H1 (cell line): ENCODE measurements around the gene ELOVL6. TPM values are rescaled to one million over a fixed set of nuclear protein-coding genes. Genes with fewer than 3 reads are reported as not detected.

Experiments
- CTCF ChIA-PET: fragments of 300-600 bp; sonication (Branson Sonifier 250); formaldehyde crosslinking; loops from one replicate; lab custom pipeline; 2021; ENCODE audit not compliant: partially characterized antibody; lab: Charles Lee
- POLR2A ChIA-PET: fragments of 300-600 bp; sonication (Branson Sonifier 250); formaldehyde crosslinking; loops from one replicate; lab custom pipeline; 2021; ENCODE audit warnings: inconsistent platforms; ENCODE audit not compliant: partially characterized antibody; lab: Charles Lee
- DNase-seq, 2 experiments: peaks; one replicate each; pipeline versions ENCODE4 v3.0.0 to v3.0.0-alpha.2; 2010 to 2022; ENCODE audit warnings: low spot score in 2 of 2, low read depth in 1 of 2, mixed read lengths in 1 of 2
- FAIRE-seq: peaks from 2 replicates; lab custom pipeline; 2011; peaks lifted over from hg19 to GRCh38; lab: Jason Lieb, UNC
- H2AFZ ChIP-seq: 2 replicates; pipeline ENCODE4 v1.8.1; 2012; ENCODE audit warnings: low read length, inconsistent platforms
- H2AK5ac ChIP-seq: 2 replicates; pipeline ENCODE4 v1.6.1; 2013; ENCODE audit warnings: low read depth, low read length
- H2BK120ac ChIP-seq: replicated peaks from 2 replicates; pipeline ENCODE3; 2013; ENCODE audit warnings: low read depth, low read length, inconsistent platforms
- H2BK12ac ChIP-seq: 2 replicates; pipeline ENCODE4 v1.6.1; 2013; ENCODE audit warnings: low read depth, low read length
- H2BK15ac ChIP-seq: 2 replicates; pipeline ENCODE4 v1.6.1; 2013; ENCODE audit warnings: low read length
- H2BK20ac ChIP-seq: 2 replicates; pipeline ENCODE4 v1.6.1; 2013; ENCODE audit warnings: low read length
- H2BK5ac ChIP-seq: 2 replicates; pipeline ENCODE4 v1.6.1; 2013; ENCODE audit warnings: low read depth, low read length
- H3K14ac ChIP-seq: 2 replicates; pipeline ENCODE4 v1.6.1; 2013; ENCODE audit warnings: inconsistent platforms; ENCODE audit not compliant: insufficient read length
- H3K18ac ChIP-seq: 2 replicates; pipeline ENCODE4 v1.6.1; 2013; ENCODE audit warnings: low read length; ENCODE audit errors: extremely low read depth
- H3K23ac ChIP-seq: 2 replicates; pipeline ENCODE4 v1.6.1; 2013; ENCODE audit warnings: inconsistent platforms; ENCODE audit not compliant: insufficient read length
- H3K23me2 ChIP-seq: 2 replicates; pipeline ENCODE4 v1.6.1; 2013; ENCODE audit warnings: low read depth, low read length
- H3K27ac ChIP-seq: 2 replicates; pipeline ENCODE4 v1.6.1; 2011; ENCODE audit warnings: low read depth, low read length, inconsistent platforms
- H3K27me3 ChIP-seq, 4 experiments: replicated peaks in 1 of 4; 1 replicate in 1 of 4; 2 replicates in 3 of 4; pipeline versions ENCODE4 v1.6.1 to v1.8.1; 2011 to 2013; ENCODE audit warnings: low read length in 3 of 4, mild to moderate bottlenecking in 3 of 4, inconsistent platforms in 2 of 4, mixed read lengths in 2 of 4, moderate library complexity in 1 of 4; ENCODE audit not compliant: control insufficient read depth in 3 of 4, insufficient read depth in 3 of 4; ENCODE audit errors: extremely low read depth in 1 of 4
- H3K36me3 ChIP-seq, 4 experiments: 2 replicates each; pipeline versions ENCODE4 v1.6.1 to v1.8.1; 2011 to 2013; ENCODE audit warnings: mild to moderate bottlenecking in 4 of 4, low read length in 3 of 4, moderate library complexity in 2 of 4, control low read depth in 1 of 4, inconsistent platforms in 1 of 4; ENCODE audit not compliant: insufficient read depth in 4 of 4, control insufficient read depth in 2 of 4
- H3K4ac ChIP-seq: replicated peaks from 2 replicates; pipeline ENCODE3; 2013; ENCODE audit warnings: low read length, low read depth, mixed read lengths, inconsistent platforms; ENCODE audit not compliant: insufficient read length
- H3K4me1 ChIP-seq, 4 experiments: replicated peaks in 1 of 4; 1 replicate in 1 of 4; 2 replicates in 3 of 4; pipeline versions ENCODE4 v1.6.1 to v1.8.1; 2011 to 2013; ENCODE audit warnings: low read length in 3 of 4, inconsistent platforms in 2 of 4, mixed read lengths in 1 of 4; ENCODE audit not compliant: insufficient read depth in 4 of 4, control insufficient read depth in 3 of 4
- H3K4me2 ChIP-seq, 2 experiments: 2 replicates each; pipeline versions ENCODE4 v1.6.1 to v1.8.1; 2011 to 2013; ENCODE audit warnings: low read depth in 2 of 2, low read length in 2 of 2, control low read depth in 1 of 2, inconsistent platforms in 1 of 2, mild to moderate bottlenecking in 1 of 2; ENCODE audit not compliant: insufficient read depth in 1 of 2
- H3K4me3 ChIP-seq, 4 experiments: fragments of 200-600, 300-600 bp in 1 of 4; sonication (generic), shearing (Covaris generic), sonication (Bioruptor Twin) in 1 of 4; 2 replicates each; pipeline versions ENCODE4 v1.5.1 to v1.8.1; 2011 to 2016; ENCODE audit warnings: low read length in 4 of 4, low read depth in 3 of 4, control low read depth in 2 of 4, inconsistent platforms in 2 of 4, mild to moderate bottlenecking in 2 of 4, mixed read lengths in 1 of 4, moderate library complexity in 1 of 4; ENCODE audit not compliant: insufficient read depth in 2 of 4; ENCODE audit errors: extremely low read depth in 1 of 4
- H3K56ac ChIP-seq: replicated peaks from 2 replicates; pipeline ENCODE3; 2013; ENCODE audit warnings: low read depth, mild to moderate bottlenecking, mixed read lengths, low read length, inconsistent platforms; ENCODE audit not compliant: insufficient read length
- H3K79me1 ChIP-seq: 2 replicates; pipeline ENCODE4 v1.6.1; 2013; ENCODE audit warnings: low read depth, low read length, control low read depth
- H3K79me2 ChIP-seq, 2 experiments: 2 replicates each; pipeline versions ENCODE4 v1.6.1 to v1.8.1; 2012 to 2013; ENCODE audit warnings: low read length in 2 of 2, mild to moderate bottlenecking in 2 of 2, inconsistent platforms in 1 of 2; ENCODE audit not compliant: insufficient read depth in 2 of 2, control insufficient read depth in 1 of 2
- H3K9ac ChIP-seq, 4 experiments: replicated peaks in 1 of 4; 1 replicate in 1 of 4; 2 replicates in 3 of 4; pipeline versions ENCODE4 v1.6.1 to v1.8.1; 2011 to 2013; ENCODE audit warnings: low read depth in 3 of 4, low read length in 3 of 4, control low read depth in 2 of 4, mild to moderate bottlenecking in 2 of 4, moderate library complexity in 2 of 4, inconsistent platforms in 1 of 4; ENCODE audit errors: extremely low read depth in 1 of 4
- H3K9me3 ChIP-seq, 2 experiments: 2 replicates each; pipeline versions ENCODE4 v1.6.1 to v1.8.1; 2012 to 2013; ENCODE audit warnings: mild to moderate bottlenecking in 2 of 2, moderate library complexity in 2 of 2, control low read depth in 1 of 2, inconsistent platforms in 1 of 2, low read depth in 1 of 2, low read length in 1 of 2, mixed read lengths in 1 of 2; ENCODE audit not compliant: insufficient read depth in 2 of 2
- H4K20me1 ChIP-seq, 2 experiments: replicated peaks in 1 of 2; 2 replicates each; pipeline versions ENCODE3 to v1.8.1; 2011 to 2013; ENCODE audit warnings: inconsistent platforms in 2 of 2, low read length in 2 of 2, mild to moderate bottlenecking in 1 of 2; ENCODE audit not compliant: insufficient read depth in 2 of 2, control insufficient read depth in 1 of 2
- H4K5ac ChIP-seq: 2 replicates; pipeline ENCODE4 v1.6.1; 2013; ENCODE audit warnings: low read length, low read depth, mixed read lengths, inconsistent platforms; ENCODE audit not compliant: insufficient read length
- H4K8ac ChIP-seq: 2 replicates; pipeline ENCODE4 v1.8.0; 2013; ENCODE audit warnings: mild to moderate bottlenecking, moderate library complexity, low read length, inconsistent platforms; ENCODE audit not compliant: insufficient read depth; ENCODE audit errors: extremely low read depth
- H4K91ac ChIP-seq: replicated peaks from 2 replicates; pipeline ENCODE3; 2013; ENCODE audit warnings: low read length, mixed read lengths, inconsistent platforms; ENCODE audit not compliant: insufficient read length
- CEBPB ChIP-seq: IDR thresholded peaks from 2 replicates; pipeline ENCODE4 v1.6.1; 2012; ENCODE audit warnings: low read depth, low read length
- JUND ChIP-seq: IDR thresholded peaks from 2 replicates; pipeline ENCODE4 v1.6.1; 2011; ENCODE audit warnings: mild to moderate bottlenecking, improper control_type of control experiment, low read length
- KDM4A ChIP-seq: IDR thresholded peaks from one replicate; pipeline ENCODE4 v1.7.1; 2012; ENCODE audit warnings: low read depth, mild to moderate bottlenecking, moderate library complexity, low read length, inconsistent platforms; ENCODE audit not compliant: severe bottlenecking
- WGBS, 2 experiments: shearing (Covaris generic) in 1 of 2; methylation state at CpG; one replicate each; pipeline versions ENCODE4 v1.1.6 to v1.1.7; 2013 to 2015; ENCODE audit warnings: low lambda C conversion rate in 2 of 2, mixed read lengths in 2 of 2, inconsistent platforms in 1 of 2, low coverage in 1 of 2, missing lambda C conversion rate in 1 of 2; ENCODE audit not compliant: insufficient replicate concordance in 2 of 2, insufficient coverage in 1 of 2, insufficient read length in 1 of 2; ENCODE audit errors: extremely low coverage in 1 of 2, missing lambda C conversion rate in 1 of 2; 5-methylcytosine and 5-hydroxymethylcytosine counted together
- polyA plus RNA-seq, 7 experiments: library from polyadenylated mRNA; depleted of rRNA in 3 of 7; stranded (reverse) in 5 of 7; unstranded in 2 of 7; fragments of >200 nt in 5 of 7; fragments of 200-250 nt in 2 of 7; gene quantifications; 1 replicate in 5 of 7; 2 replicates in 1 of 7; 4 replicates in 1 of 7; pipeline versions ENCODE4 v1.2.1 to v1.2.3, GENCODE V29; 2011 to 2013; ENCODE audit warnings: missing spikeins in 2 of 7, mixed read lengths in 2 of 7
- total RNA-seq: library from RNA; stranded (reverse); fragmentation: NEBNext Ultra II Directional; extraction: Animal tissue kit (Norgen Biotek cat#: 25700); gene quantifications from 2 replicates; pipeline ENCODE4 v1.2.1, GENCODE V29; 2021

The ELOVL6 gene
- total and polyA plus RNA-seq, 2 of the 8 experiments (the other 6 are each of a cell fraction or from before 2014, with no cell fraction given) = 27.8 to 86.6 TPM

DNA sequence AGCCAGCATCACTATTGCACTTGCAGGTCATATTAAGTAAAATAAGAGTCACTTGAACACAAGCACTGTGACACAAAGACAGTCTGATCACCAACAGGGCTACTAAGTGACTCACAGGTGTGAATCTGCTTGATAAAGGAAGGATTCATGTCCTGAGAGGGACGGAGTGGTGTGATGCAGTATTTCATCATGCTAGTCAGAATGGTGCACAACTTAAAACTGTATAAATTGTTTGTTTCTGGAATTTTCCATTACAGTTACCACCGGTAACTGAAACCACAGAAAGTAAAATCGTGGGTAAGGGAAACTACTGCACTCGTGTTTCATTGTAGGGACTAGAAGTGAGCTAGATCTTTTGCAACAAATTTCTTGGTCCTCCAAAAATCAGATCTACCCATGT lies 109.7 kb downstream of the ELOVL6 start:
- no peak overlapping the region for H2BK15ac ChIP-seq
- DNase-seq (no peak), FAIRE-seq (peak; percentile 45)
- no peak overlapping the region for H3K56ac ChIP-seq
- ChIA-PET POLR2A (interaction anchor here (0.8 kb wide), 2 partner anchors 17 kb away, joined by 3 read pairs; no protein-coding TSS in a partner anchor), CTCF (interaction anchor here (1.0 to 1.4 kb wide), 4 partner anchors 24 to 76 kb away, joined by 3 to 5 read pairs (median 3); no protein-coding TSS in a partner anchor)
- 0 out of 2 replicates have a peak, but pooled peaks have one; percentile 10 for TF ChIP-seq CEBPB
- TF ChIP-seq KDM4A = no peak
- TF ChIP-seq JUND = peak; percentile 47; the same call in 1 of the 2 replicates
- H4K5ac ChIP-seq = no peak overlapping the region
- H4K91ac ChIP-seq = no peak overlapping the region
- peaks cover 1 to 12% (median 4%) of the 10 kb centered on the region in 4 experiments; a peak in 3 of 7 replicates for H3K4me1 ChIP-seq
- H3K27ac ChIP-seq = no peak overlapping the region
- no peak overlapping the region for H2BK120ac ChIP-seq
- no peaks in the 10 kb centered on the region; the same call in 1 of the 2 replicates for H3K79me1 ChIP-seq
- H2AFZ ChIP-seq = no peak overlapping the region
- no peak overlapping the region for H4K8ac ChIP-seq
- no peaks in the 10 kb centered on the region; the same call in 1 of the 2 replicates for H3K23me2 ChIP-seq
- H3K4me2 ChIP-seq = no peak overlapping the region
- peaks cover 0 to 17% of the 10 kb centered on the region in 2 experiments; a peak in 1 of 4 replicates for H3K79me2 ChIP-seq
- H3K14ac ChIP-seq = no peak overlapping the region
- H3K9me3 ChIP-seq = peaks cover 0 to 3% of the 10 kb centered on the region in 2 experiments; a peak in 1 of 4 replicates
- H2BK20ac ChIP-seq = no peak overlapping the region
- no peak overlapping the region for H3K4ac ChIP-seq
- H3K23ac ChIP-seq = peak overlapping the region; percentile 1
- H2BK5ac ChIP-seq = 0 out of 2 replicates have a peak overlapping the region, but pooled peaks have one; percentile 20
- H4K20me1 ChIP-seq = peaks cover 0 to 2% of the 10 kb centered on the region in 2 experiments
- H3K36me3 ChIP-seq = peaks cover 0 to 2% (median 0%) of the 10 kb centered on the region in 4 experiments; a peak in 3 of 8 replicates
- H2AK5ac ChIP-seq = no peak overlapping the region
- no peak overlapping the region for H3K9ac ChIP-seq
- H3K18ac ChIP-seq = no peak overlapping the region
- H2BK12ac ChIP-seq = no peak overlapping the region; the same call in 1 of the 2 replicates
- WGBS, 2 experiments = 84% methylated on average over 4 of the region's 4 CpGs; no CpG with 5 or more reads in 1 of the 2 experiments
- no peak overlapping the region for H3K4me3 ChIP-seq
- H3K27me3 ChIP-seq = no peaks in the 10 kb centered on the region
